PC-9 (cell line): ENCODE data around the gene PITPNC1. TPM values are rescaled to one million over a fixed set of nuclear protein-coding genes. Genes with fewer than 3 reads are reported as not detected.

ENCODE experiments used
- BruUV-seq: library from RNA; stranded (reverse); fragments of 400-500 nt; replicated peaks from 2 replicates; lab custom pipeline; 2021; lab: Mats Ljungman, UMichigan
- CTCF ChIA-PET: fragments of 300-600 bp; sonication (Branson Sonifier 250); formaldehyde crosslinking; loops from one replicate; lab custom pipeline; 2022; ENCODE audit warnings: antibody characterized with exemption; lab: Charles Lee
- POLR2A ChIA-PET: fragments of 300-600 bp; sonication (Branson Sonifier 250); formaldehyde crosslinking; loops from one replicate; lab custom pipeline; 2022; ENCODE audit warnings: antibody characterized with exemption; ENCODE audit not compliant: unreplicated experiment; lab: Charles Lee
- DNase-seq, 2 experiments: peaks; one replicate each; pipeline versions ENCODE4 v3.0.0 to v3.0.0-alpha.2; 2015 to 2022; ENCODE audit warnings: mixed read lengths in 1 of 2
- H2AFZ ChIP-seq: fragments of 200-600 bp; sonication (generic); 2 replicates; pipeline ENCODE4 v1.8.1; 2017; ENCODE audit warnings: antibody characterized with exemption
- H3F3A ChIP-seq: fragments of 200-600 bp; sonication (generic); 2 replicates; pipeline ENCODE4 v1.8.1; 2017; ENCODE audit warnings: antibody characterized with exemption, mild to moderate bottlenecking, low read depth; ENCODE audit not compliant: insufficient read depth
- H3K27ac ChIP-seq: fragments of 200-600 bp; sonication (generic); 2 replicates; pipeline ENCODE4 v1.6.1; 2016; ENCODE audit warnings: mixed run types
- H3K27me3 ChIP-seq: fragments of 200-600 bp; sonication (generic); 2 replicates; pipeline ENCODE4 v1.6.1; 2016; ENCODE audit warnings: low read depth, mixed run types; ENCODE audit not compliant: insufficient read depth
- H3K36me3 ChIP-seq: fragments of 200-600 bp; sonication (generic); 2 replicates; pipeline ENCODE4 v1.6.1; 2016; ENCODE audit warnings: low read depth, mixed run types
- H3K4me1 ChIP-seq: fragments of 200-600 bp; sonication (generic); replicated peaks from 2 replicates; pipeline ENCODE4 v1.6.1; 2016; ENCODE audit warnings: mixed run types; ENCODE audit not compliant: insufficient read depth
- H3K4me2 ChIP-seq: fragments of 200-600 bp; sonication (generic); 2 replicates; pipeline ENCODE4 v1.6.1; 2017; ENCODE audit warnings: mixed run types
- H3K4me3 ChIP-seq: fragments of 200-600 bp; sonication (generic); 2 replicates; pipeline ENCODE4 v1.6.1; 2016; ENCODE audit warnings: mixed run types
- H3K79me2 ChIP-seq: fragments of 200-600 bp; sonication (generic); 2 replicates; pipeline ENCODE4 v1.6.1; 2017; ENCODE audit warnings: low read depth, mixed run types
- H3K9me2 ChIP-seq: fragments of 200-600 bp; sonication (generic); 2 replicates; pipeline ENCODE4 v1.8.1; 2017; ENCODE audit warnings: mild to moderate bottlenecking; ENCODE audit not compliant: insufficient read depth
- H3K9me3 ChIP-seq: fragments of 200-600 bp; sonication (generic); 2 replicates; pipeline ENCODE4 v1.8.1; 2016; ENCODE audit warnings: low read depth; ENCODE audit not compliant: insufficient read depth
- H4K20me1 ChIP-seq: fragments of 200-600 bp; sonication (generic); 2 replicates; pipeline ENCODE4 v1.8.1; 2017; ENCODE audit not compliant: insufficient read depth
- CTCF ChIP-seq: fragments of 200-600 bp; sonication (generic); conservative IDR thresholded peaks from 2 replicates; pipeline ENCODE4 v1.6.1; 2017; ENCODE audit warnings: mixed run types, antibody characterized with exemption, mild to moderate bottlenecking, moderate library complexity
- EZH2 ChIP-seq: fragments of 200-600 bp; sonication (generic); IDR thresholded peaks from 2 replicates; pipeline ENCODE4 v1.8.0; 2017; ENCODE audit warnings: antibody characterized with exemption, low read depth
- intact Hi-C: fragments of 100-400 bp; cut with micrococcal nuclease; formaldehyde crosslinking; loops from one replicate; pipeline ENCODE4 v1.10.0; 2022; ENCODE audit not compliant: unreplicated experiment
- total RNA-seq: library from RNA; stranded (reverse); gene quantifications from 2 replicates; pipeline ENCODE4 v1.2.3, GENCODE V29; 2021

The PITPNC1 gene
- total RNA-seq, 1 experiment from 2014 or later, result 6.0 TPM

GRCh38 chr17:67359960-67360791 is 16.9 kb upstream of the PITPNC1 start:
- Histone ChIP-seq H3K9me3 (no peaks in the 10 kb centered on the region), H4K20me1 (peaks cover 85% of the 10 kb centered on the region), H3K4me3 (no peak overlapping the region), H3K4me1 (peaks cover 18% of the 10 kb centered on the region), H3K27ac (no peak overlapping the region), H3K27me3 (no peaks in the 10 kb centered on the region), H3K9me2 (no peaks in the 10 kb centered on the region), H2AFZ (no peak overlapping the region), H3F3A (peaks cover 24% of the 10 kb centered on the region; the same call in 1 of the 2 replicates), H3K4me2 (no peak overlapping the region), H3K79me2 (peaks cover 96% of the 10 kb centered on the region), H3K36me3 (peaks cover 52% of the 10 kb centered on the region)
- intact Hi-C loops, result no loop called here
- ChIA-PET POLR2A (no interaction called here), CTCF (interaction anchor here (0.5 kb wide), 1 partner anchor 14 kb away, joined by 3 read pairs; no protein-coding TSS in a partner anchor)
- no TSS peak for BruUV-seq
- DNase-seq, result no peak
- TF ChIP-seq CTCF (no peak), EZH2 (no peak)

- H3K36me3 ChIP-seq, result peaks cover 45% of the 10 kb centered on the region
- H3K4me1 ChIP-seq, result peaks cover 20% of the 10 kb centered on the region
- H3K79me2 ChIP-seq, result peaks cover 96% of the 10 kb centered on the region
- peaks cover 83% of the 10 kb centered on the region for H4K20me1 ChIP-seq
- TF ChIP-seq EZH2 (no peak), CTCF (no peak)
- H3K9me2 ChIP-seq, result no peaks in the 10 kb centered on the region
- H3K9me3 ChIP-seq, result no peaks in the 10 kb centered on the region
- H2AFZ ChIP-seq, result no peak overlapping the region
- no peak overlapping the region for H3K27ac ChIP-seq
- no peak overlapping the region for H3K4me3 ChIP-seq
- BruUV-seq, result no TSS peak
- no peaks in the 10 kb centered on the region for H3K27me3 ChIP-seq
- CTCF ChIA-PET, result no interaction called here
- POLR2A ChIA-PET, result no interaction called here
- intact Hi-C loops, result no loop called here
- DNase-seq, result no peak
- peaks cover 31% of the 10 kb centered on the region; the same call in 1 of the 2 replicates for H3F3A ChIP-seq
- no peak overlapping the region for H3K4me2 ChIP-seq
Measured at GRCh38 chr17:67360880-67361279, 16.2 kb upstream of the PITPNC1 start.

GRCh38 chr17:67362173-67362572 is 14.9 kb upstream of the PITPNC1 start:
- no TSS peak for BruUV-seq
- no peak overlapping the region for H3K4me3 ChIP-seq
- peaks cover 76% of the 10 kb centered on the region for H4K20me1 ChIP-seq
- no peaks in the 10 kb centered on the region for H3K9me2 ChIP-seq
- no peak overlapping the region for H3K27ac ChIP-seq
- H3K27me3 ChIP-seq, result no peaks in the 10 kb centered on the region
- TF ChIP-seq EZH2, result no peak
- no peak for TF ChIP-seq CTCF
- CTCF ChIA-PET, result no interaction called here
- no peak overlapping the region for H3K4me2 ChIP-seq
- no peaks in the 10 kb centered on the region for H3K9me3 ChIP-seq
- no peak overlapping the region for H2AFZ ChIP-seq
- no peak for DNase-seq
- peaks cover 93% of the 10 kb centered on the region for H3K79me2 ChIP-seq
- peaks cover 32% of the 10 kb centered on the region; the same call in 1 of the 2 replicates for H3F3A ChIP-seq
- H3K36me3 ChIP-seq, result peaks cover 39% of the 10 kb centered on the region
- POLR2A ChIA-PET, result no interaction called here
- intact Hi-C loops, result no loop called here
- peaks cover 24% of the 10 kb centered on the region for H3K4me1 ChIP-seq
